HG03060 (cell line): ENCODE measurements around the gene EDC4.

ENCODE experiments used
- ATAC-seq: cut with Tn5 transposase; IDR thresholded peaks from one replicate; pipeline ENCODE4 v1.9.1; 2021; ENCODE audit warnings: low read depth, moderate number of reproducible peaks; ENCODE audit not compliant: unreplicated experiment

EDC4 gene

GRCh38 chr16:67877064-67877463 is 4.2 kb downstream of the EDC4 start:
- no peak for ATAC-seq

- no peak for ATAC-seq
Measured at GRCh38 chr16:67878232-67878631, 5.4 kb downstream of the EDC4 start.

GRCh38 chr16:67878846-67879245 is 6.0 kb downstream of the EDC4 start:
- no peak for ATAC-seq

GRCh38 chr16:67879462-67879861 is 6.6 kb downstream of the EDC4 start:
- no peak for ATAC-seq

GRCh38 chr16:67879936-67880335 is 7.1 kb downstream of the EDC4 start:
- ATAC-seq: no peak

- ATAC-seq: no peak
Measured at GRCh38 chr16:67880584-67880983, 7.7 kb downstream of the EDC4 start.

- ATAC-seq: no peak
Measured at GRCh38 chr16:67881621-67882161, 8.8 kb downstream of the EDC4 start.

GRCh38 chr16:67882374-67883145 is 9.7 kb downstream of the EDC4 start:
- no peak for ATAC-seq

GRCh38 chr16:67883146-67883871 is 10.5 kb downstream of the EDC4 start:
- no peak for ATAC-seq

GRCh38 chr16:67883872-67884261 is 11.0 kb downstream of the EDC4 start:
- ATAC-seq: no peak

- ATAC-seq: no peak
Measured at GRCh38 chr16:67884684-67885083, 11.8 kb downstream of the EDC4 start, which contains the start of gene NRN1L. TSS of gene NRN1L (plus strand) at chr16:67884885. CDS start at chr16:67884904, 19 bp downstream.

- ATAC-seq: no peak
Measured at GRCh38 chr16:67885545-67885944, 12.7 kb downstream of the EDC4 start.

- ATAC-seq: no peak
Measured at GRCh38 chr16:67885976-67886375, 13.1 kb downstream of the EDC4 start.

GRCh38 chr16:67886387-67886786 is 13.5 kb downstream of the EDC4 start:
- no peak for ATAC-seq

GRCh38 chr16:67888331-67888730 is 15.5 kb downstream of the EDC4 start:
- no peak for ATAC-seq

- ATAC-seq: no peak
Measured at GRCh38 chr16:67892375-67892774, 19.5 kb downstream of the EDC4 start.

- peak; percentile 50 for ATAC-seq
Measured at GRCh38 chr16:67892899-67893742, 20.3 kb downstream of the EDC4 start, which contains the start of gene PSKH1. TSS of gene PSKH1 (plus strand) at chr16:67893254. CDS start at chr16:67908750, 15,496 bp downstream.

- ATAC-seq: no peak
Measured at GRCh38 chr16:67893743-67894399, 21.0 kb downstream of the EDC4 start.

GRCh38 chr16:67897231-67897630 is 24.4 kb downstream of the EDC4 start:
- ATAC-seq: no peak

- ATAC-seq: no peak
Measured at GRCh38 chr16:67901734-67902133, 28.9 kb downstream of the EDC4 start.
